HG03342 (cell line): ENCODE measurements around the gene LFNG.
A peak's percentile ranks its signal among the peaks of the same experiment; 100 is the strongest.

Experiments used
- ATAC-seq: cut with Tn5 transposase; IDR thresholded peaks from one replicate; pipeline ENCODE4 v1.9.1; 2021; ENCODE audit warnings: mild to moderate bottlenecking, moderate library complexity; ENCODE audit not compliant: unreplicated experiment

LFNG gene

DNA sequence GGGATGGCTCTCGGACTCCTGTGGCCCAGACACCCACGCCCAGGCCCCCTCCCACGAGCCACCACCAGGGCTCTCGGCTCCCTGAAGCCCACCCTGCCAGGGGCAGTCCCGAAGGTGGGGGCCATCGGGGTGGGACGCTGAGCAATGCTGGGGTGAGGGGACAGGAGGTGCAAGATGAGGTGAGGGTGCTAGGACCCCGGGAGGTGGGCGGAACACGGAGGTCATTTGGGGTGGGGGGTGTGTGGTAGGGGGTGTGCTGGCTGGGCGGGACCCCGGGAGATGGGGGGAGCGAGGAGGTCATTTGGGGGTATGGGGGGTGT, 17.0 kb upstream of the LFNG start:
- no peak for ATAC-seq

- no peak for ATAC-seq
Observed at GRCh38 chr7:2503056-2503941, 16.3 kb upstream of the LFNG start.

DNA sequence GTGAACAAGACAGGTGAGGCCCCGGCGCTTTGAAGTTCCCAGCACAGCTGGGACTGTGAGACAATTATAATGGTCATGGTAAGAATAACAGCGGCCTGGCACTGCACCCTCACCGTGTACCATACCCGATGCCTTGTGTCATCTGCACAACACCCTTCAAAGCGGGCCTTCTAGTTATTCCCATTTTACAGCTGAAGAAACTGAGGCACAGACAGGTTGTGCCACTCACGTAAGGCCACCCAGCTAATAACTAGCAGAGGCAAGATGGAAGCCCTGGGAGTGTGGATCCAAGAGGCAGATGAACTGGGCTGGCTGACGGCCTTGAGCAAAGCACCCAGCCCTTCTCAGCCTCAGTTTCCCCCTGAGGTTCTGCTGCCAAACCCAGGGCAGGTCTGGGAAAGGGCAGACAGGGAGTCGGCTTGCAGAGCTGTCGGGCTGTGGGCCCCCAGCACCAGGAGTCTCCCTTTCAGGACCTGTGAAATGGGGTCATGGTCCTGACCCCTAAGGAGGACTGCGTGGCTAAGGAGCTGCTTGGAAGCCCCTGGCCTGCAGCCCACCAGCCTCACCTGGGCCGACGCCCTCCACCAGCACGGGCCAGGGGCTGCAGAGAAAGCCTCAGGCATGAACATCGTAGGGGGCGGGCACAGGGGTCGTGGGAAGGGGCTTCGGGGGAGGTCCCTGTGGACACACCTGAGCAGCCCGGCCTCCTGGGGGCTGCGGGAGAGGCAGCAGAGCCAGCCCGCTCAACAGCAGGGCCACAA, 15.3 kb upstream of the LFNG start:
- no peak for ATAC-seq

GRCh38 chr7:2504889-2505375, 14.6 kb upstream of the LFNG start:
- ATAC-seq, result no peak

- no peak for ATAC-seq
Observed at GRCh38 chr7:2505401-2505800, 14.2 kb upstream of the LFNG start.

DNA sequence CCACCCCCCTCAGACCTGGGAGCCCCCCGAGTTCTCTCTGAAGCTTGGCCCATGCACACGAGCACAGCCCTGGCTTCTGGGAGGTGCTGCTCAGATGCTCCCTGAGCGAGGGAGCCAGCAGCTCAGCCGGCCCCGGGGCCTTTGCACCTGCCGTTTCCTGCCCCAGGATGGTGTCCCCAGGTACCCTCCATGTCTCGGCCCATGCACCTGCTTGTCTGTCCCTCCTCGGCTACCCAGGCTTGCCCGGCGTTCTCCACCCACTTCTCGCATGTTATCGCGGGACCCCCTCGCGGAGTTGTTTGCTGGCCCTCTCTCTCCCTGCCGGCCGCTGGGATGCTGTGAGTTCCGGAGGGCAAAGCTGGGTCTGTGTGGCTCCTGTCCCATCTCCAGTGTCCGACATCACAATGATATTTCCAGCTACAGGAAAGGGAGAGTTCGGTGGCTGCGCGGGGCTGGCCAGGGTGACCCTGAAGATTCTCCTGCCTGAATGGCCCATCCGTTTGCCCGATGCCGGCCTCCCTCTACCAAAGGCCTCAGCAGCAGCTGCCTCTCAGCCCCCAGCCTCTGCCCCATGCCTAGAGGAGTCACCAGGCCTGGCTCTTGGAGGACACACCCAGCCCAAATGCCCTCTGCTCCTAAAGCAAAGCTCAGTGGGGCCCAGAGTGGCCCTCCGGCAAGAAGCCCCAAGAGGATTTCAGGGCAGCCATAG, 12.2 kb upstream of the LFNG start:
- no peak for ATAC-seq

DNA sequence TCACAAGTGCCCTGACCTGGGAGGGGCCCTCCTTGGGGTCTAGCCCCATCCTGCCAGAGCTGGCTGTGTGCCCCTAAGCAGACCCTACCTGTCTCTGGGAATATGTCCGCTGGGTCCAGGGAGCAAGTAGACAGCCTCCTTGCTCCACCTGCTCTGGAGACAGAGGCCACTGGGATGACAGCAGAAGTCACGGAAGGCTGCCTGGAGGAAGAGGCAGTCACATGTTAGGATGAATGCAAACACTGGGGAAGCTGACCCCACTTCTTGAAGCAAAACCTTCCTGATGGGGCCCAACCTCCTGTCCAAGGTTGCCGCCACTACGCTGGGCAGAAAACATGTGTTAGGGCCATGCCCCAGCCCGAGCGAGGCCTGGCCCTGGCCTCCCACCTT, 11.7 kb upstream of the LFNG start:
- no peak for ATAC-seq

- ATAC-seq, result peak; percentile 42
Observed at GRCh38 chr7:2508327-2509215, 11.0 kb upstream of the LFNG start.

- no peak for ATAC-seq
Observed at GRCh38 chr7:2509298-2509906, 10.2 kb upstream of the LFNG start.

- no peak for ATAC-seq
Observed at GRCh38 chr7:2510130-2510776, 9.3 kb upstream of the LFNG start.

GRCh38 chr7:2510909-2511768, 8.4 kb upstream of the LFNG start:
- no peak for ATAC-seq

DNA sequence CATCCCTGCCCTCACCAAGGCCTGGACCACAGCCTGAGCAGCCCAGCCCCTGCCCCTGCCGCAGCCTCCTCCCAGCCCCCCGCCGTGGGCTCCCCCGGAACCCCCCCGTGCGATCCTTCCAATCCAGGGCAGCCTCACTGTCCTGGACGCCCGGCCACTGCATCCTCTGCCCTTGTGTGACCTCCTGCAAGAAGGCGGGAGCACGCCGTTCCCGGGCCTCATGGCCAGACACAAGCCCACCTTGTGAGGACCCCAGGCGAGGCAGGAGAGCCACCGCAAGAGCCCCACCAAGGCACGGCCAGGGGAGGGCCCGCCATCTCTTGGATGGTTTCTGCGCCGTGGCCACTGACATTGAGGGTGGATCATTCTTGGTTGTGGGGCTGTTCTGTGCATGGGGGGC, 7.8 kb upstream of the LFNG start:
- ATAC-seq, result no peak

DNA sequence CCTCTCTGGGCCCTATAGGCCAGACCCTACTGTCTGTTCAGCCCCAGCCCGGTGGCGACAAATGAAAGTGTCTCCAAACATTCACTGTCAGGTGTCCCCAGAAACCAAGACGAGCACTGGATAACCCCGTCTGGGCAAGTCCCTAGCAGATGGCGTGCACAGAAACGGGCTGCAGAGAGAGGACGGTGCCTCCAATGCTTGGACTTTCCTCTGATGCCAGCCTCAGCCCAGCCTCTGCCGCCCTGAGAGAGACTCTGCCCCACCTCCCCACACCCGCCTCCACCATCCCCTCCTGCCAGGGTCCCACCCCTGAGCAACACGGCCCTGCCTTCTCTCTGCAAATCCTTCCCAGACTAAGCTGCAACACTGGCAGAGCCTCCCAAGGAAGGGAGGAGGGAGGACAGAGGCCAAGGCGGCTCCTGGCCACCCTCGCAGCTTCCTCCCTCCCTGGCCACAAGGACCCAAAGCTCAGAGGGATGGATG, 7.4 kb upstream of the LFNG start:
- ATAC-seq, result no peak

DNA sequence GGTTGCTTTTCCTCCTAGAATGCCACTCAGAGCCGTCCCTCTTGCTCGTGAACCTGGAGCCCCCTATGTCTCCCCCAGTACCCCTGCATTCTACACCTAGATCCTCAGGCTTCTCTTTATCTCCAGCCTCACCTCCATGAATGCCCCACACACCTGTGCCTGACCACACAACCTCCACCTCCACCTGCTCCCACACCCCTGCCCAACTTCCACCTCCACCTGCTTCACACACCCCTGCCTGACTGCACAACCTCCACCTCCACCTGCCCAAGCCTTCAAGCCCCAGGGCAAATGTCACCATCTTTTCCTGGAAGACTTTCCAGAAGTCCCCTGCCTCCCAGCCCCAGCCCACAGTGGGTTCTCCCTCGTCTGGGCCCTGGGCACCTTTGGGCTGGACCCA, 6.9 kb upstream of the LFNG start:
- no peak for ATAC-seq

- no peak for ATAC-seq
Observed at GRCh38 chr7:2513702-2514101, 5.9 kb upstream of the LFNG start.

DNA sequence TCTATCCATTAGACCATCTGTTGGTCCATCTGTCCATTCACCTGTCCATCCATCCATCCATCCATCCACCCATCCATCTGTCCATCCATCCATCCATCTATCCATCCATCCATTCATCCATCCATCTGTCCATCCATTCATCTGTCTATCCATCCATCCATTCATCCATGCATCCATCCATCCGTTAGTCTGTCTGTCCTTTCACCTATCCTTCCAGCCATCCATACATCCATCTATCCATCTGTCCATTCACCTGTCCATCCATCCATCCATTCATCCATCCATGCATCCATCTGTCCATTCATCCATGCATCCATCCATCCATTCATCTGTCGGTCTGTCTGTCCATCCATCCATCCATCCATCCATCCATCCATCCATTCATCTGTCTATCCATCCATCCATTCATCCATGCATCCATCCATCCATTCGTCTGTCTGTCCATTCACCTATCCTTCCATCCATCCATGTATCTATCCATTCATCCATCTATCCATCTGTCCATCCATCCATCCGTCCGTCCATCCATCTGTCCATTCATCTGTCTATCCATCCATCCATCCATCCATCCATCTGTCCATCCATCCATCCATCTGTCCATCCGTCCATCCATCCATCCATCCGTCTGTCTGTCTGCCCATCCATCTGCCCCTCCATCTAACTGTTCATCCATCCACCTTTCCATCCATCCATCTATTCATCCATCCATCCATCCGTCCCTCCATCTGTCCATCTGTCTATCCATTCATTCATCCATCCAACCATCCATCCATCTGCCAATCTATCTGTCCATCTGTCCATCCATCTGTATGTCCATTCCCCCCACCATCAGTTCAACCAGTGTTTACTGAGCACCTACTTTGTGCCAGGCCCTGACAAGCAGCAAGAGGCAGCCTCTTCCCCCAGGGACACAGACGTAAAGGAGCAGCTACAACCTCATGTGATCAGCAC, 4.8 kb upstream of the LFNG start:
- ATAC-seq, result no peak

DNA sequence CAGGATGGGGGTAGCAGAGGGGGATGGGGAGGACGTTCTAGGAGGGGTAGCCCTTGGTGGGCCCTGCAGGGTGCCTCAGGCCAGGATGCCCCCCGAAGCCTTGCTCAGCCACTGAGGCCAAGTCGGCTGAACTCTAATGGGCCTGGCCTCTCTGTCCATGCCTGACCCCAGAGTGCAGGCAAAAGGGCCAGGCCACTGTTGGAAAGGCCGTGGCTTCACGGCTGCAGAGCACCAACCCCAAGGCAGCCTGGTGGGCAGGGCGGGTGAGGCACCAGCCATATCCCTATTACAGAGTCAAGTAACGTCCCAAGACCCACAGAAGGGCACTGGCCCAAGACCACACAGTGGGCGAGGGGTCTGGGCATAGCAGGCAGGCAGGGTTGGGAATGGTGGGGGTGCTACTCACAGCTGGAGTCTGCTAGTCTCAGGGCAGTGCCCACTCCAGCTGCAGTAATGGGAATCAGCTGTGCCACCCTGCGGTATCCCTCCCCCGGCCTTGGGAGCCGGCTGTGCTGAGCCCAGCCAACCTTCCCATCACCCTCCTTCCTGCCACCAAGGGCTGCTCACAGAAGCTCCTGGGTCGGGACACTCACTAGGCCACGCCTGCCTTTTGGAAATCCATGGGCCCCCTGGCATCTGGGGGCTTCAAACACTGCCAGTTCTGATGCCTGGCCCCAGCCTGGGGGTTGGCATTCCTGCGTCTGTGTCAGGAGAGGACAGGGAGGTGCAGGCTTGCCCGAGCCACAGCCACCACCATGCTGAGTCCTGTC, 4.0 kb upstream of the LFNG start:
- no peak for ATAC-seq
